HEK293 (cell line): ENCODE data around the gene CTRB1.

Source experiments
- CTCF ChIA-PET: fragments of 350-600 bp; formaldehyde crosslinking; extraction: SDS; loops from one replicate; lab custom pipeline; 2021; ENCODE audit warnings: antibody characterized with exemption; lab: Yijun Ruan, JAX
- POLR2A ChIA-PET: fragments of 300-600 bp; formaldehyde crosslinking; extraction: SDS; loops from one replicate; lab custom pipeline; 2020; ENCODE audit warnings: antibody characterized with exemption, inconsistent platforms; lab: Yijun Ruan, JAX
- H3K27ac ChIP-seq: fragments of 200-500 bp; sonication (Bioruptor generic); 2 replicates; pipeline ENCODE4 v1.5.1; 2014; ENCODE audit warnings: low read depth, low read length, control low read depth, inconsistent platforms; ENCODE audit errors: extremely low read depth
- H3K36me3 ChIP-seq, 2 experiments: fragments of 200-500 bp in 1 of 2; sonication (Bioruptor generic) in 1 of 2; 1 replicate in 1 of 2; 2 replicates in 1 of 2; pipeline ENCODE4 v1.5.1; 2014 to 2017; ENCODE audit warnings: inconsistent platforms in 2 of 2, low read length in 2 of 2; ENCODE audit not compliant: control insufficient read depth in 2 of 2, insufficient read depth in 1 of 2
- H3K4me1 ChIP-seq: fragments of 200-500 bp; sonication (Bioruptor generic); 2 replicates; pipeline ENCODE4 v1.5.1; 2014; ENCODE audit warnings: mild to moderate bottlenecking, low read length, inconsistent platforms; ENCODE audit not compliant: control insufficient read depth, insufficient read depth
- H3K4me3 ChIP-seq: 2 replicates; pipeline ENCODE4 v1.5.1; 2011; ENCODE audit warnings: low read depth, mild to moderate bottlenecking, control low read depth, low read length, moderate library complexity
- H3K9me3 ChIP-seq: fragments of 200-500 bp; sonication (Bioruptor generic); 2 replicates; pipeline ENCODE4 v1.5.1; 2014; ENCODE audit warnings: low read depth, low read length, inconsistent platforms; ENCODE audit not compliant: control insufficient read depth, insufficient read depth
- EGR2 ChIP-seq: fragments of 450-650 bp; formaldehyde crosslinking; IDR thresholded peaks from 2 replicates; pipeline ENCODE4 v1.5.1; 2016; ENCODE audit warnings: low read depth, missing biosample characterization, missing genetic modification characterization
- FEZF1 ChIP-seq: fragments of 450-650 bp; formaldehyde crosslinking; IDR thresholded peaks from 2 replicates; pipeline ENCODE4 v1.5.1; 2016; ENCODE audit warnings: missing biosample characterization, missing genetic modification characterization
- GLIS2 ChIP-seq: fragments of 450-650 bp; formaldehyde crosslinking; IDR thresholded peaks from 2 replicates; pipeline ENCODE4 v1.5.1; 2016; ENCODE audit warnings: missing biosample characterization, missing genetic modification characterization
- OSR2 ChIP-seq: fragments of 450-650 bp; formaldehyde crosslinking; IDR thresholded peaks from 2 replicates; pipeline ENCODE4 v1.5.1; 2016; ENCODE audit warnings: missing biosample characterization, missing genetic modification characterization
- SETDB1 ChIP-seq: IDR thresholded peaks from one replicate; pipeline ENCODE4 v1.6.1; 2017; ENCODE audit warnings: mild to moderate bottlenecking, low read length, moderate library complexity, mixed read lengths; ENCODE audit not compliant: insufficient read length
- YY1 ChIP-seq: fragments of 450-650 bp; formaldehyde crosslinking; IDR thresholded peaks from 2 replicates; pipeline ENCODE4 v1.5.1; 2018; ENCODE audit warnings: missing biosample characterization, missing genetic modification characterization
- ZBTB20 ChIP-seq: fragments of 450-650 bp; formaldehyde crosslinking; IDR thresholded peaks from 2 replicates; pipeline ENCODE4 v1.5.1; 2016; ENCODE audit warnings: missing biosample characterization, missing genetic modification characterization
- ZIC2 ChIP-seq: fragments of 450-650 bp; formaldehyde crosslinking; IDR thresholded peaks from 2 replicates; pipeline ENCODE4 v1.5.1; 2016; ENCODE audit warnings: missing biosample characterization, missing genetic modification characterization
- ZNF114 ChIP-seq: fragments of 450-650 bp; formaldehyde crosslinking; IDR thresholded peaks from 2 replicates; pipeline ENCODE4 v1.5.0; 2017; ENCODE audit warnings: missing biosample characterization, missing genetic modification characterization
- ZNF311 ChIP-seq: fragments of 450-650 bp; formaldehyde crosslinking; IDR thresholded peaks from 2 replicates; pipeline ENCODE4 v1.5.1; 2017; ENCODE audit warnings: missing biosample characterization, missing genetic modification characterization, borderline replicate concordance
- ZNF335 ChIP-seq: fragments of 450-650 bp; formaldehyde crosslinking; conservative IDR thresholded peaks from 2 replicates; pipeline ENCODE4 v1.5.1; 2016; ENCODE audit warnings: missing biosample characterization, missing genetic modification characterization
- ZNF433 ChIP-seq: fragments of 450-650 bp; formaldehyde crosslinking; IDR thresholded peaks from 2 replicates; pipeline ENCODE4 v1.5.1; 2016; ENCODE audit warnings: missing biosample characterization, missing genetic modification characterization, low read depth
- ZNF561 ChIP-seq: fragments of 450-650 bp; IDR thresholded peaks from 2 replicates; pipeline ENCODE4 v1.5.1; 2018; ENCODE audit warnings: missing biosample characterization, missing genetic modification characterization, borderline replicate concordance
- ZNF621 ChIP-seq: fragments of 450-650 bp; formaldehyde crosslinking; IDR thresholded peaks from 2 replicates; pipeline ENCODE4 v1.5.1; 2017; ENCODE audit warnings: missing biosample characterization, missing genetic modification characterization
- ZNF626 ChIP-seq: fragments of 450-650 bp; sonication (Bioruptor Pico); formaldehyde crosslinking; IDR thresholded peaks from 2 replicates; pipeline ENCODE4 v1.5.1; 2018; ENCODE audit warnings: missing biosample characterization, missing genetic modification characterization, inconsistent platforms
- ZNF629 ChIP-seq: fragments of 450-650 bp; formaldehyde crosslinking; IDR thresholded peaks from 2 replicates; pipeline ENCODE4 v1.5.1; 2017; ENCODE audit warnings: missing biosample characterization, missing genetic modification characterization
- ZNF777 ChIP-seq: fragments of 450-650 bp; formaldehyde crosslinking; IDR thresholded peaks from 2 replicates; pipeline ENCODE4 v1.5.1; 2017; ENCODE audit warnings: missing biosample characterization, missing genetic modification characterization, borderline replicate concordance
- ZNF791 ChIP-seq: fragments of 450-650 bp; formaldehyde crosslinking; IDR thresholded peaks from 2 replicates; pipeline ENCODE4 v1.5.1; 2016; ENCODE audit warnings: missing biosample characterization, missing genetic modification characterization
- TF ChIP-seq, protein P1 (sequence below): fragments of 450-650 bp; formaldehyde crosslinking; IDR thresholded peaks from 2 replicates; pipeline ENCODE4 v1.5.1; 2016; ENCODE audit warnings: missing biosample characterization, missing genetic modification characterization
- TF ChIP-seq, protein P2 (sequence below): fragments of 450-650 bp; formaldehyde crosslinking; IDR thresholded peaks from 2 replicates; pipeline ENCODE4 v1.5.1; 2016; ENCODE audit warnings: missing biosample characterization, missing genetic modification characterization

The CTRB1 gene

DNA sequence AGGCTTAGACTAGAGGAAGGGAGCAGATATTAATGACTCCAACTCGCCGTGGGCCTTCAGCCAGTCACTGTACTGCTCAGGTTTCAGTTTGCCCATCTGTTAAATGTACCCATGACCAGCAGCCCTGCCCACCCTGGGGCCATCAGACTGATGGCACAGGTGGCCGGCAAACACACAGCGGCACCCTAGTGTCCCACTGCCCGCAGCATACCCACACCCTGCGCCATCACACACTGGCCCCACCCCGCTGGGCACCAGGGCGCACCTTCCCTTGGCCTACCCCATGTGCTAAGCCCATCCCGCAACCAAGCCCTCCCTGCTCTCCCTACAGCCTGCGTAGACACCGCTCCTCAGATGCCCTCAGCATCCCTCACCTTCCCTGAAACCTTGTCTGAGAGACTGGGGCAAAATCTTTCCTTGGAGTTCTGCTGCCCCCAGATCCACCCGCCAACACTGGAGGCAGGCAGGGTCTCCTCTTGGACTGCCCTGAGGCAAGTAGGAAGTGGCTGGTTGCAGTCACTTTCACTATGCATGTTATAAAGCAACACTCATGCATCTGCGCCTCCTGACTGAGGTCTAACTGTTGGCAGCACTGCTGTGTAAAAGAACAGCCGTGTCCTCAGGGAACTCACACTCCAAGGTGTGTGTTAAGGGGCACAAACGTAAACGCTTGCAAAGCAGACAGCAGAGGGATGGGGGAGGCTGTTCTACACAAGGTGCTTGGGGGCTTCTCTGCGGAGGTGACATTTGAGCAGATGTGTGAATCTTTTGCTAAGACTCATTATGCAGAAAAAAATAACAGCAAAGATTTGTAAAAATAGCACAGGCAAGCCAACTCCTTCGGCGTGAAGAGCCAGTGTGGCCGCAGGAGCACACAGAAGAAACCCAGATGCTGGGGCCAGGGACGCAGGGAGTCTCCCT is 39.4 kb downstream of the CTRB1 start:
- CTCF ChIA-PET, result interaction anchor here (1.7 kb wide), 1 partner anchor 127 kb away, joined by 4 read pairs; no protein-coding TSS in a partner anchor
- TF ChIP-seq, protein P1, sequence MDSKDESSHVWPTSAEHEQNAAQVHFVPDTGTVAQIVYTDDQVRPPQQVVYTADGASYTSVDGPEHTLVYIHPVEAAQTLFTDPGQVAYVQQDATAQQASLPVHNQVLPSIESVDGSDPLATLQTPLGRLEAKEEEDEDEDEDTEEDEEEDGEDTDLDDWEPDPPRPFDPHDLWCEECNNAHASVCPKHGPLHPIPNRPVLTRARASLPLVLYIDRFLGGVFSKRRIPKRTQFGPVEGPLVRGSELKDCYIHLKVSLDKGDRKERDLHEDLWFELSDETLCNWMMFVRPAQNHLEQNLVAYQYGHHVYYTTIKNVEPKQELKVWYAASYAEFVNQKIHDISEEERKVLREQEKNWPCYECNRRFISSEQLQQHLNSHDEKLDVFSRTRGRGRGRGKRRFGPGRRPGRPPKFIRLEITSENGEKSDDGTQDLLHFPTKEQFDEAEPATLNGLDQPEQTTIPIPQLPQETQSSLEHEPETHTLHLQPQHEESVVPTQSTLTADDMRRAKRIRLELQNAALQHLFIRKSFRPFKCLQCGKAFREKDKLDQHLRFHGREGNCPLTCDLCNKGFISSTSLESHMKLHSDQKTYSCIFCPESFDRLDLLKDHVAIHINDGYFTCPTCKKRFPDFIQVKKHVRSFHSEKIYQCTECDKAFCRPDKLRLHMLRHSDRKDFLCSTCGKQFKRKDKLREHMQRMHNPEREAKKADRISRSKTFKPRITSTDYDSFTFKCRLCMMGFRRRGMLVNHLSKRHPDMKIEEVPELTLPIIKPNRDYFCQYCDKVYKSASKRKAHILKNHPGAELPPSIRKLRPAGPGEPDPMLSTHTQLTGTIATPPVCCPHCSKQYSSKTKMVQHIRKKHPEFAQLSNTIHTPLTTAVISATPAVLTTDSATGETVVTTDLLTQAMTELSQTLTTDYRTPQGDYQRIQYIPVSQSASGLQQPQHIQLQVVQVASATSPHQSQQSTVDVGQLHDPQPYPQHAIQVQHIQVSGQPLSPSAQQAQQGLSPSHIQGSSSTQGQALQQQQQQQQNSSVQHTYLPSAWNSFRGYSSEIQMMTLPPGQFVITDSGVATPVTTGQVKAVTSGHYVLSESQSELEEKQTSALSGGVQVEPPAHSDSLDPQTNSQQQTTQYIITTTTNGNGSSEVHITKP (tag by site-specific recombination), result no peak
- TF ChIP-seq ZNF114 (tag by site-specific recombination) (no peak), ZNF777 (tag by site-specific recombination) (no peak), ZNF335 (tag by site-specific recombination) (no peak)
- H3K4me3 ChIP-seq, result no peak overlapping the region
- no peaks in the 10 kb centered on the region for H3K9me3 ChIP-seq
- peaks cover 0 to 12% of the 10 kb centered on the region in 2 experiments; a peak in 1 of 3 replicates for H3K36me3 ChIP-seq
- POLR2A ChIA-PET, result no interaction called here
- peaks cover 6% of the 10 kb centered on the region; the same call in 1 of the 2 replicates for H3K4me1 ChIP-seq
- no peak overlapping the region for H3K27ac ChIP-seq

DNA sequence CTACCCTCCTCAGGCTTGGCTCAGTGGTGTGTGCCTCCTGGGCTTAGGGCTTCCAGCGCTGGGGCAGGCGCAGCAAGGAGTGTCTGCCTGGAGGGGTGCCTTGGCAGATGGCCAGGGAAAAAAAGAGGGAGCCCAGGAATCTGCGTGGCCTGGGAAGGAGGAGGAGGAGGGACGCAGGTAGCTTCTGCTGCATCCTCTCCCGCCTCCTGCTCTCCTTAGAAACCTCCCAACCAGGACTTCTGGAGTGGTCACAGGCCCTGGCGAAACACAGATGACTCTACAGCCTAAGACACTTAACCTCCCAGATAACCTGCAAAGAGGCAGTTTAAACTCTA is 40.0 kb downstream of the CTRB1 start:
- TF ChIP-seq ZIC2 (tag by site-specific recombination), result peak; percentile 62
- no peak for TF ChIP-seq ZNF791
- TF ChIP-seq ZNF433 (tag by site-specific recombination), result no peak
- no peak for TF ChIP-seq YY1
- TF ChIP-seq OSR2 (tag by site-specific recombination), result no peak
- no peak for TF ChIP-seq FEZF1
- TF ChIP-seq ZNF621 (tag by site-specific recombination), result no peak
- no peak for TF ChIP-seq SETDB1
- TF ChIP-seq, protein P2, sequence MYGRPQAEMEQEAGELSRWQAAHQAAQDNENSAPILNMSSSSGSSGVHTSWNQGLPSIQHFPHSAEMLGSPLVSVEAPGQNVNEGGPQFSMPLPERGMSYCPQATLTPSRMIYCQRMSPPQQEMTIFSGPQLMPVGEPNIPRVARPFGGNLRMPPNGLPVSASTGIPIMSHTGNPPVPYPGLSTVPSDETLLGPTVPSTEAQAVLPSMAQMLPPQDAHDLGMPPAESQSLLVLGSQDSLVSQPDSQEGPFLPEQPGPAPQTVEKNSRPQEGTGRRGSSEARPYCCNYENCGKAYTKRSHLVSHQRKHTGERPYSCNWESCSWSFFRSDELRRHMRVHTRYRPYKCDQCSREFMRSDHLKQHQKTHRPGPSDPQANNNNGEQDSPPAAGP (tag by site-specific recombination), result no peak
- TF ChIP-seq EGR2 (tag by site-specific recombination), result no peak
- peak; percentile 97 for TF ChIP-seq ZBTB20
- H3K4me1 ChIP-seq, result peaks cover 6% of the 10 kb centered on the region
- H3K36me3 ChIP-seq, result peaks cover 0 to 19% of the 10 kb centered on the region in 2 experiments; a peak in 1 of 3 replicates
- CTCF ChIA-PET, result no interaction called here
- POLR2A ChIA-PET, result no interaction called here
- no peak overlapping the region for H3K4me3 ChIP-seq
- H3K9me3 ChIP-seq, result no peaks in the 10 kb centered on the region
- no peak overlapping the region for H3K27ac ChIP-seq

DNA sequence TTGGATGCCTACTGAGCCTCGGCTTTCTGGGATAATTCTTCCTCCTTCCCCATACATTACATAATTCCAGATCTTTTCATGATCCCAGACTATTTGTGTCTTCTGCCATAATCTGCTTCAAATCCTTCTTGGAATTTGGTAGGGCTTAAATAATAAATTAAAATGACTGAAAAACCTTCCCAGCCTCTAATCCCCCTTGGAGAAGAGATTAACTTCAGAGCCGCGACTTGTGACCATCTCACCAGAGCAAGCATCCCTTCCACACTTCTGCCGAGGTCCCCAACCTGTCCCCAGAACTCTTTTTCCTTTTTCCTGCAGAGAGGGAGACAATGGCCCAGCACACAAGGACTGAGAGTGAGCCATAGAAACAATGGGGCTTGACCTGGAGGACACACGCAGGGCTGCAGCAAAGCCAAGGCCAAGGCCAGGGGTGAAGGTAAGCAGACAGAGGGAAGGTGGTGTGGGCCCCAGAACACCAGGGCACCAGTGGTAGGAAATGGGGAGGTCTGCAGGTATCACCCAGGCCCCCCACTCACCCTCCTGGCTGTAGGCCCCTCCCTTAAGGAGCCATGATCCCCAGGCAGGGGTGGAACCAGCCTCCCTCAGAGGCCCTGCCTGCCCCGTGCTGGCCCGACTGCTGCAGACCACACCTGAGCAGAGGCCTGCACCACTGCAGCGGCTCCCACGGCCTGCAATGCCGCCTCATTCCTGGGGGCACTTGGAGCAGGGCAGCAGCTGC is 42.2 kb downstream of the CTRB1 start:
- ChIA-PET CTCF (interaction anchor here (1.4 kb wide), 1 partner anchor 27 kb away, joined by 7 read pairs; no protein-coding TSS in a partner anchor), POLR2A (no interaction called here)
- Histone ChIP-seq H3K4me3 (no peak overlapping the region), H3K4me1 (peaks cover 8% of the 10 kb centered on the region; the same call in 1 of the 2 replicates), H3K9me3 (no peaks in the 10 kb centered on the region), H3K36me3 (peaks cover 0 to 25% of the 10 kb centered on the region in 2 experiments; a peak in 1 of 3 replicates), H3K27ac (no peak overlapping the region)
- TF ChIP-seq ZNF629 (tag by site-specific recombination) (no peak), GLIS2 (tag by site-specific recombination) (peak; percentile 25; the same call in 1 of the 2 replicates), ZNF561 (no peak), ZNF626 (tag by site-specific recombination) (no peak), ZNF311 (no peak)
